ENCODE results near the gene ITSN1.

ITSN1 gene

GRCh38 chr21:33648555-33648954 lies 6.3 kb downstream of the ITSN1 start:
- H3K36me3 ChIP-seq = no peaks in the 10 kb centered on the region
- no peaks in the 10 kb centered on the region for H3K27me3 ChIP-seq
- peaks cover 9% of the 10 kb centered on the region for H3K4me1 ChIP-seq
- no peaks in the 10 kb centered on the region for H3K9me3 ChIP-seq
- H3K4me3 ChIP-seq (ENCODE audit: low read depth, low read length) = no peak overlapping the region
- DNase-seq = no peak
- TF ChIP-seq, protein P1, sequence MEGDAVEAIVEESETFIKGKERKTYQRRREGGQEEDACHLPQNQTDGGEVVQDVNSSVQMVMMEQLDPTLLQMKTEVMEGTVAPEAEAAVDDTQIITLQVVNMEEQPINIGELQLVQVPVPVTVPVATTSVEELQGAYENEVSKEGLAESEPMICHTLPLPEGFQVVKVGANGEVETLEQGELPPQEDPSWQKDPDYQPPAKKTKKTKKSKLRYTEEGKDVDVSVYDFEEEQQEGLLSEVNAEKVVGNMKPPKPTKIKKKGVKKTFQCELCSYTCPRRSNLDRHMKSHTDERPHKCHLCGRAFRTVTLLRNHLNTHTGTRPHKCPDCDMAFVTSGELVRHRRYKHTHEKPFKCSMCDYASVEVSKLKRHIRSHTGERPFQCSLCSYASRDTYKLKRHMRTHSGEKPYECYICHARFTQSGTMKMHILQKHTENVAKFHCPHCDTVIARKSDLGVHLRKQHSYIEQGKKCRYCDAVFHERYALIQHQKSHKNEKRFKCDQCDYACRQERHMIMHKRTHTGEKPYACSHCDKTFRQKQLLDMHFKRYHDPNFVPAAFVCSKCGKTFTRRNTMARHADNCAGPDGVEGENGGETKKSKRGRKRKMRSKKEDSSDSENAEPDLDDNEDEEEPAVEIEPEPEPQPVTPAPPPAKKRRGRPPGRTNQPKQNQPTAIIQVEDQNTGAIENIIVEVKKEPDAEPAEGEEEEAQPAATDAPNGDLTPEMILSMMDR (IDR thresholded peaks at IDR 0.05; ENCODE audit: low read depth, low read length) = no peak

GRCh38 chr21:33650230-33650629 lies 7.9 kb downstream of the ITSN1 start:
- no peaks in the 10 kb centered on the region for H3K36me3 ChIP-seq

GRCh38 chr21:33650929-33651509 lies 8.7 kb downstream of the ITSN1 start:
- Histone ChIP-seq H3K36me3 (no peaks in the 10 kb centered on the region), H3K27me3 (no peaks in the 10 kb centered on the region), H3K4me3 (ENCODE audit: low read depth, low read length) (no peak overlapping the region), H3K9me3 (no peaks in the 10 kb centered on the region), H3K4me1 (peaks cover 9% of the 10 kb centered on the region)
- TF ChIP-seq, protein P1 (IDR thresholded peaks at IDR 0.05; ENCODE audit: low read depth, low read length) = no peak
- DNase-seq = no peak

More at GRCh38 chr21:33650230-33650629, 7.9 kb downstream of the ITSN1 start:
- no peaks in the 10 kb centered on the region for H3K9me3 ChIP-seq
- no peak for DNase-seq
- H3K27me3 ChIP-seq = no peaks in the 10 kb centered on the region
- no peak overlapping the region for H3K4me3 ChIP-seq (ENCODE audit: low read depth, low read length)
- TF ChIP-seq, protein P1 (IDR thresholded peaks at IDR 0.05; ENCODE audit: low read depth, low read length) = no peak
- peaks cover 9% of the 10 kb centered on the region for H3K4me1 ChIP-seq

GRCh38 chr21:33651965-33652680 lies 9.8 kb downstream of the ITSN1 start:
- Histone ChIP-seq H3K36me3 (no peaks in the 10 kb centered on the region), H3K4me3 (ENCODE audit: low read depth, low read length) (no peak overlapping the region), H3K4me1 (peaks cover 9% of the 10 kb centered on the region), H3K27me3 (no peaks in the 10 kb centered on the region), H3K9me3 (no peaks in the 10 kb centered on the region)
- TF ChIP-seq, protein P1 (IDR thresholded peaks at IDR 0.05; ENCODE audit: low read depth, low read length) = no peak
- no peak for DNase-seq

DNA sequence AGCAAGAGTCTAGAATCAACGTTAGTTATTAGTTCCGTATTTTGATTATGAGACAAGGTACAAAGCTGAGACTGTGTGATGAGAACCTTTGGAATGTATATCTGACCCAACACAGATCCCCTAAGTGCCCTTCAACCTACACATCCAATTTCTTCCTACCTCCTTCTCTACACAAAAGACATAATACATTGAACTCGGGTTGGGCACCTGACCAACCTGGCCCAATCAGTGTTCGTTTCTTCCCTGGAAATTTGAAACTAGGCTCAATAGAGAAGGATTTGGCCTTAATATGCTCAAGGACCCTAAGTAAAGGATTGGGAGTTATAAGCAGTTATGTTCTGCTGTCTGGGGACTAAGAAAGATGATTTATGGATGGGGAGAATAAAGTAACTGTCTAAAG lies 12.1 kb downstream of the ITSN1 start:
- TF ChIP-seq, protein P1 (IDR thresholded peaks at IDR 0.05; ENCODE audit: low read depth, low read length) = no peak
- Histone ChIP-seq H3K9me3 (no peaks in the 10 kb centered on the region), H3K4me3 (ENCODE audit: low read depth, low read length) (no peak overlapping the region), H3K4me1 (peaks cover 9% of the 10 kb centered on the region), H3K27me3 (no peaks in the 10 kb centered on the region), H3K36me3 (no peaks in the 10 kb centered on the region)
- no peak for DNase-seq

DNA sequence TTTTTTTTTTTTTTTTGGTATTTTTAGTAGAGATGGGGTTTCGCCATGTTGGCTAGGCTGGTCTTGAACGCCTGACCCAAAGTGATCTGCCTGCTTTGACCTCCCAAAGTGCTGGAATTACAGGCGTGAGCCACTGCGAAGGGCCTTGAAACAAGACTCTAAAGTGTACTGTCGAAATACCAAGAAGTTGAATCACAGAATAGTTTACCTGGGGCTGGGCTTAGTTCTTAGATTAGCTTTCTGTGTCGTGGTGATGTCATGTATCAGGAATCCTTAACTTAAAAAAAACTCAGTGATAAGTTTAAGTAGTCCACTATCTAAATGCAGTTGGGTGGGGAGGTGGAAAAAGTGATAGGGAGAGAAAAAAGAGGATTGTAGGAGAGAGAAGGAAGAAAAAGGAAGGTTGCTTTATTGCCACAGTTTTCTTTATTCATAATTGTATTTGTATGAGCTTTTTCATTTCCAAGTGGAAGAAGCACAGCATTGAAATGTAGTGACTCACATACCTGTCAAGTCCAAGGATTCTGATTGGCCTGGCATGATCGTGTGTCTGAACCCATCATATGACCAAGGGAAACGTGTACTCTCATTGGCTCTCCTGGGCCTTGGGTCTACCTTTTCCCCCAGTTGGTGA lies 13.4 kb downstream of the ITSN1 start:
- Histone ChIP-seq H3K36me3 (no peaks in the 10 kb centered on the region), H3K27me3 (no peaks in the 10 kb centered on the region), H3K4me3 (ENCODE audit: low read depth, low read length) (no peak overlapping the region), H3K4me1 (0 out of 2 replicates have a peak, but pooled peaks cover 6% of the 10 kb centered on the region), H3K9me3 (no peaks in the 10 kb centered on the region)
- DNase-seq = no peak
- TF ChIP-seq, protein P1 (IDR thresholded peaks at IDR 0.05; ENCODE audit: low read depth, low read length) = no peak
